ENCODE results near the gene ST6GALNAC4. TPM values are rescaled to one million over a fixed set of nuclear protein-coding genes. Genes with fewer than 3 reads are reported as not detected.

ST6GALNAC4 gene
- total and polyA plus RNA-seq, 9 of the 15 experiments (the other 6 are each of a cell fraction or from before 2014, with no cell fraction given) = 2.6 to 43.1 (median 15.4) TPM

GRCh38 chr9:127930231-127931091, 13.6 kb upstream of the ST6GALNAC4 start, which contains the start of gene PIP5KL1 (continued):
- TF ChIP-seq ZBTB33 (CRISPR knock-in tag; IDR thresholded peaks at IDR 0.05) (peak; percentile 37; the same call in 1 of the 2 replicates), HNRNPH1 (optimal IDR thresholded peaks at IDR 0.05; ENCODE audit: low read depth, low read length) (no peak), CTBP1 (IDR thresholded peaks at IDR 0.05; ENCODE audit: borderline replicate concordance) (peak; percentile 73; the same call in 1 of the 2 replicates), XRCC3 (IDR thresholded peaks at IDR 0.05) (no peak), KAT2B (IDR thresholded peaks at IDR 0.05; ENCODE audit: low read depth, low read length) (no peak), BRD9 (IDR thresholded peaks at IDR 0.05; ENCODE audit: low read depth, partially characterized antibody) (no peak), BCLAF1 (IDR thresholded peaks at IDR 0.05; ENCODE audit: borderline replicate concordance in 1 of 2, control insufficient read depth in 1 of 2, low read depth in 2 of 2, low read length in 1 of 2) (no peak), ID3 (CRISPR knock-in tag; IDR thresholded peaks at IDR 0.05) (no peak), ID3 (tag; IDR thresholded peaks at IDR 0.05) (no peak), RBM39 (optimal IDR thresholded peaks at IDR 0.05; ENCODE audit: low read depth, low read length) (no peak), NR2C2 (CRISPR knock-in tag; IDR thresholded peaks at IDR 0.05) (no peak), NR2C2 (tag; IDR thresholded peaks at IDR 0.05) (no peak), ZBED1 (IDR thresholded peaks at IDR 0.05) (no peak), ZNF561 (CRISPR knock-in tag; conservative IDR thresholded peaks at IDR 0.05) (no peak), E2F1 (CRISPR knock-in tag; IDR thresholded peaks at IDR 0.05) (no peak), SIN3A (IDR thresholded peaks at IDR 0.05; ENCODE audit: borderline replicate concordance in 2 of 2, control insufficient read depth in 1 of 2, low read depth in 2 of 2, low read length in 2 of 2) (0 out of 4 replicates have a peak, but pooled peaks of 1 of the 2 experiments have one; percentile 24), SREBF1 (IDR thresholded peaks at IDR 0.05; ENCODE audit: borderline replicate concordance, low read depth, low read length) (no peak), ZNF3 (CRISPR knock-in tag; IDR thresholded peaks at IDR 0.05) (no peak), GTF2B (IDR thresholded peaks at IDR 0.05; ENCODE audit: extremely low read depth, insufficient read length) (no peak)
